ENCODE data around the gene DDOST. TPM values are rescaled to one million over a fixed set of nuclear protein-coding genes. Genes with fewer than 3 reads are reported as not detected.

DDOST gene
- total RNA-seq, 1 experiment from 2014 or later: 238 TPM

DNA sequence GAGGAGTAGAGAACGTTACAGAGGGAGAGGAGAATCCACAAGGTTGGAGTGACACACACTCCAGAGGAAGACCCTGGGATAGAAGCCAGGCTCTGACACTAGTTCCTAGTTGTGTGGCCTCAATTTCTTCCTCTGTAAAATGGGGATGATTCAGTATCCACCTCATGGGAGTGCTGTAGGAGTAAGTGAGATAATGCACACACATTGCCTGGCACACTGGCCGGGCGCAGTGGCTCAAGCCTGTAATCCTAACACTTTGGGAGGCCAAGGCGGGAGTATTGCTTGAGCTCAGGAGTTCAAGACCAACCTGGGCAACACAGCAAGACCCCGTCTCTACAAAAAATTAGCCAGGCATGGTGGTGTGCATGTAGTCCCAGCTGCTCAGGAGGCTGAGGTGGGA is 47.7 kb upstream of the DDOST start:
- H3K4me1 ChIP-seq (ENCODE audit: insufficient read depth, low read length, poor library complexity, severe bottlenecking): no peaks in the 10 kb centered on the region
- no peak overlapping the region for H3K4me3 ChIP-seq (ENCODE audit: low read depth, low read length, poor library complexity, severe bottlenecking)
- H3K9me3 ChIP-seq (ENCODE audit: low read depth, low read length, poor library complexity, severe bottlenecking): no peaks in the 10 kb centered on the region
- ChIA-PET CTCF (no interaction called here), POLR2A (ENCODE audit: low non-redundant PET) (no interaction called here)
- no TSS peak for BruUV-seq (replicated peaks)
- H3K27me3 ChIP-seq (replicated peaks; ENCODE audit: insufficient read depth, low read depth, low read length, poor library complexity): no peaks in the 10 kb centered on the region
- intact Hi-C loops (cut with micrococcal nuclease; ENCODE audit: unreplicated experiment): no loop called here
- no peak for DNase-seq (ENCODE audit: low spot score)
- no peak overlapping the region for H3K27ac ChIP-seq (ENCODE audit: low read depth, low read length, poor library complexity, severe bottlenecking)
- no peaks in the 10 kb centered on the region for H3K36me3 ChIP-seq (ENCODE audit: insufficient read depth, low read length, poor library complexity, severe bottlenecking)
- TF ChIP-seq CTCF (conservative IDR thresholded peaks at IDR 0.05; ENCODE audit: low read depth, low read length): no peak
- no peak for TF ChIP-seq EZH2 (IDR thresholded peaks at IDR 0.05; ENCODE audit: borderline replicate concordance, low read depth, low read length, poor library complexity, severe bottlenecking)

GRCh38 chr1:20708057-20708456 is 46.9 kb upstream of the DDOST start:
- no peak overlapping the region for H3K4me3 ChIP-seq (ENCODE audit: low read depth, low read length, poor library complexity, severe bottlenecking)
- BruUV-seq (replicated peaks): no TSS peak
- no peak for DNase-seq (ENCODE audit: low spot score)
- H3K9me3 ChIP-seq (ENCODE audit: low read depth, low read length, poor library complexity, severe bottlenecking): no peaks in the 10 kb centered on the region
- ChIA-PET POLR2A (ENCODE audit: low non-redundant PET) (no interaction called here), CTCF (no interaction called here)
- no peak overlapping the region for H3K27ac ChIP-seq (ENCODE audit: low read depth, low read length, poor library complexity, severe bottlenecking)
- no peaks in the 10 kb centered on the region for H3K36me3 ChIP-seq (ENCODE audit: insufficient read depth, low read length, poor library complexity, severe bottlenecking)
- intact Hi-C loops (cut with micrococcal nuclease; ENCODE audit: unreplicated experiment): no loop called here
- no peak for TF ChIP-seq EZH2 (IDR thresholded peaks at IDR 0.05; ENCODE audit: borderline replicate concordance, low read depth, low read length, poor library complexity, severe bottlenecking)
- TF ChIP-seq CTCF (conservative IDR thresholded peaks at IDR 0.05; ENCODE audit: low read depth, low read length): no peak
- H3K27me3 ChIP-seq (replicated peaks; ENCODE audit: insufficient read depth, low read depth, low read length, poor library complexity): no peaks in the 10 kb centered on the region
- H3K4me1 ChIP-seq (ENCODE audit: insufficient read depth, low read length, poor library complexity, severe bottlenecking): no peaks in the 10 kb centered on the region

GRCh38 chr1:20706841-20707240 is 45.7 kb upstream of the DDOST start:
- no peaks in the 10 kb centered on the region for H3K9me3 ChIP-seq (ENCODE audit: low read depth, low read length, poor library complexity, severe bottlenecking)
- H3K36me3 ChIP-seq (ENCODE audit: insufficient read depth, low read length, poor library complexity, severe bottlenecking): no peaks in the 10 kb centered on the region
- ChIA-PET POLR2A (ENCODE audit: low non-redundant PET) (no interaction called here), CTCF (interaction anchor here (0.7 to 1.4 kb wide), 2 partner anchors 132 to 489 kb away, joined by 3 to 4 read pairs; no protein-coding TSS in a partner anchor)
- no TSS peak for BruUV-seq (replicated peaks)
- DNase-seq (ENCODE audit: low spot score): no peak
- TF ChIP-seq EZH2 (IDR thresholded peaks at IDR 0.05; ENCODE audit: borderline replicate concordance, low read depth, low read length, poor library complexity, severe bottlenecking) (no peak), CTCF (conservative IDR thresholded peaks at IDR 0.05; ENCODE audit: low read depth, low read length) (no peak)
- H3K4me3 ChIP-seq (ENCODE audit: low read depth, low read length, poor library complexity, severe bottlenecking): no peak overlapping the region
- intact Hi-C loops (cut with micrococcal nuclease; ENCODE audit: unreplicated experiment): no loop called here
- no peak overlapping the region for H3K27ac ChIP-seq (ENCODE audit: low read depth, low read length, poor library complexity, severe bottlenecking)
- no peaks in the 10 kb centered on the region for H3K4me1 ChIP-seq (ENCODE audit: insufficient read depth, low read length, poor library complexity, severe bottlenecking)
- H3K27me3 ChIP-seq (replicated peaks; ENCODE audit: insufficient read depth, low read depth, low read length, poor library complexity): no peaks in the 10 kb centered on the region
